Measurements from ENCODE around the gene LMBR1. TPM values are rescaled to one million over a fixed set of nuclear protein-coding genes. Genes with fewer than 3 reads are reported as not detected.

The LMBR1 gene
- total and polyA plus RNA-seq, 2 of the 13 experiments (the other 11 are each of a cell fraction or from before 2014, with no cell fraction given): 20.9 to 39.6 TPM

DNA sequence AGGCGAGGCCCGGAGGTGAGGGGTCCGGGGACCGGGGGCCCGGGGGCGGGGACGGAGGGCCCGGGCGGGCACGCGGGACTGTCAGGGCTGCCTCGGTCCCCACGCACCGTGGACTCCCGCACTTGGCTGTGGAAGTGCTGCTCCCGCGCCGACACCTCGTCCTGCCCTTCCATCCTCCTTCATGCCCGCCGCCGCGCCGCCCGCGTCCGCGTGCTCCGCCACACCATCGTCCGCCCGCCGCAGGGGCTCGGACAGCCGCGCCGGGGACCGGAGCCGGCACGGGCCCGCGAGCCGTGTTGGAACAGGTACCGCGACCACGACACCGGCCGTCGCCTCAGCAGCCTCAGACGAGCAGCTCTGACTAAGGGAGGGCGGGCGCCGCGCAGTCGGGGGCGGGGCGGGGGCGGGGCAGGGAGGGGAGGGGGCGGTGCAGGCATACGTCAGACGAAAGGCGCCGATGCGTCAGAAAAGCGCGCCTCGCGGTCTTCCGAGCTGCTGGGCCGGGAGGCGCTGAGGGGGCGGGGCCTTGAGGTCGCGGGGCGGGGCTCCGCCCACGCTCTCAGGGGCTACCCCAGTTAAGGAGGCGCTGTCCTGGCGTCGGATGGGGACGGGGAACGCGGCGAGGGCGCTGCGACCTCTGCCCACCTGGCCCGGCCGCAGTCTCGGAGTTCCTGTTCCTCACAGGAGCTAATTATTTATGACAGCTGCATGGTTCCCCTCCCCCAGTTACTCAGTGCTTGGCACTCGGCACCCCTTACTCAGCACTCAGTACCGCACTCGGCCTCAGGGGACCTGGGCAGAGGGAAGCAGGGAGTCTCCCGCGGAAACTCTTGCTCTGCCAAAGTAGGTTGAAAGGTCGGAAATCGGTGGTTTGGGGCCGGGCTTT is at the start of gene LMBR1 (continued):
- no peak for TF ChIP-seq NCOA1 (CRISPR knock-in tag; IDR thresholded peaks at IDR 0.05)
- no peak for TF ChIP-seq CEBPG (CRISPR knock-in tag; IDR thresholded peaks at IDR 0.05)
- TF ChIP-seq ZC3H13 (CRISPR knock-in tag; IDR thresholded peaks at IDR 0.05): no peak
- TF ChIP-seq, protein P1, sequence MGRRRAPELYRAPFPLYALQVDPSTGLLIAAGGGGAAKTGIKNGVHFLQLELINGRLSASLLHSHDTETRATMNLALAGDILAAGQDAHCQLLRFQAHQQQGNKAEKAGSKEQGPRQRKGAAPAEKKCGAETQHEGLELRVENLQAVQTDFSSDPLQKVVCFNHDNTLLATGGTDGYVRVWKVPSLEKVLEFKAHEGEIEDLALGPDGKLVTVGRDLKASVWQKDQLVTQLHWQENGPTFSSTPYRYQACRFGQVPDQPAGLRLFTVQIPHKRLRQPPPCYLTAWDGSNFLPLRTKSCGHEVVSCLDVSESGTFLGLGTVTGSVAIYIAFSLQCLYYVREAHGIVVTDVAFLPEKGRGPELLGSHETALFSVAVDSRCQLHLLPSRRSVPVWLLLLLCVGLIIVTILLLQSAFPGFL (CRISPR knock-in tag; IDR thresholded peaks at IDR 0.05): 0 out of 2 replicates have a peak, but pooled peaks have one; percentile 60
- no peak for TF ChIP-seq RFX5 (IDR thresholded peaks at IDR 0.05; ENCODE audit: low read depth, low read length)
- peak; percentile 76; the same call in 1 of the 2 replicates for TF ChIP-seq KDM2A (CRISPR knock-in tag; IDR thresholded peaks at IDR 0.05; ENCODE audit: borderline replicate concordance, low read depth)
- TF ChIP-seq FOXC1 (CRISPR knock-in tag; IDR thresholded peaks at IDR 0.05; ENCODE audit: borderline replicate concordance): peak; percentile 57; the same call in 1 of the 2 replicates
- TF ChIP-seq DNMT1 (CRISPR knock-in tag; IDR thresholded peaks at IDR 0.05): no peak
- TF ChIP-seq ZNF556 (CRISPR knock-in tag; IDR thresholded peaks at IDR 0.05; ENCODE audit: borderline replicate concordance): no peak
- TF ChIP-seq, protein P2, sequence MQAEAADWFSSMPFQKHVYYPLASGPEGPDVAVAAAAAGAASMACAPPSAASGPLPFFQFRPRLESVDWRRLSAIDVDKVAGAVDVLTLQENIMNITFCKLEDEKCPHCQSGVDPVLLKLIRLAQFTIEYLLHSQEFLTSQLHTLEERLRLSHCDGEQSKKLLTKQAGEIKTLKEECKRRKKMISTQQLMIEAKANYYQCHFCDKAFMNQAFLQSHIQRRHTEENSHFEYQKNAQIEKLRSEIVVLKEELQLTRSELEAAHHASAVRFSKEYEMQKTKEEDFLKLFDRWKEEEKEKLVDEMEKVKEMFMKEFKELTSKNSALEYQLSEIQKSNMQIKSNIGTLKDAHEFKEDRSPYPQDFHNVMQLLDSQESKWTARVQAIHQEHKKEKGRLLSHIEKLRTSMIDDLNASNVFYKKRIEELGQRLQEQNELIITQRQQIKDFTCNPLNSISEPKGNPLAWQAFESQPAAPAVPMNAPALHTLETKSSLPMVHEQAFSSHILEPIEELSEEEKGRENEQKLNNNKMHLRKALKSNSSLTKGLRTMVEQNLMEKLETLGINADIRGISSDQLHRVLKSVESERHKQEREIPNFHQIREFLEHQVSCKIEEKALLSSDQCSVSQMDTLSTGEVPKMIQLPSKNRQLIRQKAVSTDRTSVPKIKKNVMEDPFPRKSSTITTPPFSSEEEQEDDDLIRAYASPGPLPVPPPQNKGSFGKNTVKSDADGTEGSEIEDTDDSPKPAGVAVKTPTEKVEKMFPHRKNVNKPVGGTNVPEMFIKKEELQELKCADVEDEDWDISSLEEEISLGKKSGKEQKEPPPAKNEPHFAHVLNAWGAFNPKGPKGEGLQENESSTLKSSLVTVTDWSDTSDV (CRISPR knock-in tag; IDR thresholded peaks at IDR 0.05): no peak; the same call in 1 of the 2 replicates
- TF ChIP-seq ZNF230 (CRISPR knock-in tag; IDR thresholded peaks at IDR 0.05): no peak
- 0 out of 2 replicates have a peak, but pooled peaks have one; percentile 65 for TF ChIP-seq ZNF619 (CRISPR knock-in tag; IDR thresholded peaks at IDR 0.05)
- TF ChIP-seq ZNF30 (CRISPR knock-in tag; IDR thresholded peaks at IDR 0.05): no peak
- peak; percentile 58; the same call in 1 of the 2 replicates for TF ChIP-seq ZFP90 (CRISPR knock-in tag; IDR thresholded peaks at IDR 0.05; ENCODE audit: borderline replicate concordance)
- TF ChIP-seq ZSCAN12 (CRISPR knock-in tag; IDR thresholded peaks at IDR 0.05): no peak
- no peak for TF ChIP-seq REXO4 (CRISPR knock-in tag; IDR thresholded peaks at IDR 0.05; ENCODE audit: borderline replicate concordance)
- no peak for TF ChIP-seq MAZ (IDR thresholded peaks at IDR 0.05; ENCODE audit: borderline replicate concordance, low read depth, low read length)
- peak; percentile 79 for TF ChIP-seq MAZ (CRISPR knock-in tag; IDR thresholded peaks at IDR 0.05; ENCODE audit: low read depth)
- no peak for TF ChIP-seq RARG (CRISPR knock-in tag; IDR thresholded peaks at IDR 0.05; ENCODE audit: low read depth)
- no peak for TF ChIP-seq SP140L (CRISPR knock-in tag; IDR thresholded peaks at IDR 0.05; ENCODE audit: borderline replicate concordance)
- no peak for TF ChIP-seq MTA3 (CRISPR knock-in tag; IDR thresholded peaks at IDR 0.05)
- no peak for TF ChIP-seq TCF12 (IDR thresholded peaks at IDR 0.05)
- no peak for TF ChIP-seq TCF12 (CRISPR knock-in tag; IDR thresholded peaks at IDR 0.05)
- no peak for TF ChIP-seq THYN1 (CRISPR knock-in tag; IDR thresholded peaks at IDR 0.05; ENCODE audit: borderline replicate concordance, low read depth)
- TF ChIP-seq SRY (CRISPR knock-in tag; IDR thresholded peaks at IDR 0.05): peak; percentile 83
- TF ChIP-seq, protein P3, sequence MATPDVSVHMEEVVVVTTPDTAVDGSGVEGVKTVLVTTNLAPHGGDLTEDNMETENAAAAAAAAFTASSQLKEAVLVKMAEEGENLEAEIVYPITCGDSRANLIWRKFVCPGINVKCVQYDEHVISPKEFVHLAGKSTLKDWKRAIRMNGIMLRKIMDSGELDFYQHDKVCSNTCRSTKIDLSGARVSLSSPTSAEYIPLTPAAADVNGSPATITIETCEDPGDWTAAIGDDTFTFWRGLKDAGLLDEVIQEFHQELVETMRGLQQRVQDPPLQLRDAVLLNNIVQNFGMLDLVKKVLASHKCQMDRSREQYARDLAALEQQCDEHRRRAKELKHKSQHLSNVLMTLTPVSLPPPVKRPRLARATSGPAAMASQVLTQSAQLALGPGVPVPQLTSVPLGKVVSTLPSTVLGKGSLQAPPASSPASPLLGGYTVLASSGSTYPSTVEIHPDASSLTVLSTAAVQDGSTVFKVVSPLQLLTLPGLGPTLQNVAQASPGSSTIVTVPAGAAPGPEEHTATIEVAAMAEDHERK (CRISPR knock-in tag; IDR thresholded peaks at IDR 0.05; ENCODE audit: low read depth): no peak

Data from HepG2 (cell line).